PC-9 (cell line): Measurements from ENCODE around the gene VAPB. TPM values are rescaled to one million over a fixed set of nuclear protein-coding genes. Genes with fewer than 3 reads are reported as not detected.

Experiments used
- BruUV-seq: library from RNA; stranded (reverse); fragments of 400-500 nt; replicated peaks from 2 replicates; lab custom pipeline; 2021; lab: Mats Ljungman, UMichigan
- CTCF ChIA-PET: fragments of 300-600 bp; sonication (Branson Sonifier 250); formaldehyde crosslinking; loops from one replicate; lab custom pipeline; 2022; ENCODE audit warnings: antibody characterized with exemption; lab: Charles Lee
- POLR2A ChIA-PET: fragments of 300-600 bp; sonication (Branson Sonifier 250); formaldehyde crosslinking; loops from one replicate; lab custom pipeline; 2022; ENCODE audit warnings: antibody characterized with exemption; ENCODE audit not compliant: unreplicated experiment; lab: Charles Lee
- DNase-seq, 2 experiments: peaks; one replicate each; pipeline versions ENCODE4 v3.0.0 to v3.0.0-alpha.2; 2015 to 2022; ENCODE audit warnings: mixed read lengths in 1 of 2
- H2AFZ ChIP-seq: fragments of 200-600 bp; sonication (generic); 2 replicates; pipeline ENCODE4 v1.8.1; 2017; ENCODE audit warnings: antibody characterized with exemption
- H3F3A ChIP-seq: fragments of 200-600 bp; sonication (generic); 2 replicates; pipeline ENCODE4 v1.8.1; 2017; ENCODE audit warnings: antibody characterized with exemption, mild to moderate bottlenecking, low read depth; ENCODE audit not compliant: insufficient read depth
- H3K27ac ChIP-seq: fragments of 200-600 bp; sonication (generic); 2 replicates; pipeline ENCODE4 v1.6.1; 2016; ENCODE audit warnings: mixed run types
- H3K27me3 ChIP-seq: fragments of 200-600 bp; sonication (generic); 2 replicates; pipeline ENCODE4 v1.6.1; 2016; ENCODE audit warnings: low read depth, mixed run types; ENCODE audit not compliant: insufficient read depth
- H3K36me3 ChIP-seq: fragments of 200-600 bp; sonication (generic); 2 replicates; pipeline ENCODE4 v1.6.1; 2016; ENCODE audit warnings: low read depth, mixed run types
- H3K4me1 ChIP-seq: fragments of 200-600 bp; sonication (generic); replicated peaks from 2 replicates; pipeline ENCODE4 v1.6.1; 2016; ENCODE audit warnings: mixed run types; ENCODE audit not compliant: insufficient read depth
- H3K4me2 ChIP-seq: fragments of 200-600 bp; sonication (generic); 2 replicates; pipeline ENCODE4 v1.6.1; 2017; ENCODE audit warnings: mixed run types
- H3K4me3 ChIP-seq: fragments of 200-600 bp; sonication (generic); 2 replicates; pipeline ENCODE4 v1.6.1; 2016; ENCODE audit warnings: mixed run types
- H3K79me2 ChIP-seq: fragments of 200-600 bp; sonication (generic); 2 replicates; pipeline ENCODE4 v1.6.1; 2017; ENCODE audit warnings: low read depth, mixed run types
- H3K9me2 ChIP-seq: fragments of 200-600 bp; sonication (generic); 2 replicates; pipeline ENCODE4 v1.8.1; 2017; ENCODE audit warnings: mild to moderate bottlenecking; ENCODE audit not compliant: insufficient read depth
- H3K9me3 ChIP-seq: fragments of 200-600 bp; sonication (generic); 2 replicates; pipeline ENCODE4 v1.8.1; 2016; ENCODE audit warnings: low read depth; ENCODE audit not compliant: insufficient read depth
- H4K20me1 ChIP-seq: fragments of 200-600 bp; sonication (generic); 2 replicates; pipeline ENCODE4 v1.8.1; 2017; ENCODE audit not compliant: insufficient read depth
- CTCF ChIP-seq: fragments of 200-600 bp; sonication (generic); conservative IDR thresholded peaks from 2 replicates; pipeline ENCODE4 v1.6.1; 2017; ENCODE audit warnings: mixed run types, antibody characterized with exemption, mild to moderate bottlenecking, moderate library complexity
- EZH2 ChIP-seq: fragments of 200-600 bp; sonication (generic); IDR thresholded peaks from 2 replicates; pipeline ENCODE4 v1.8.0; 2017; ENCODE audit warnings: antibody characterized with exemption, low read depth
- intact Hi-C: fragments of 100-400 bp; cut with micrococcal nuclease; formaldehyde crosslinking; loops from one replicate; pipeline ENCODE4 v1.10.0; 2022; ENCODE audit not compliant: unreplicated experiment
- total RNA-seq: library from RNA; stranded (reverse); gene quantifications from 2 replicates; pipeline ENCODE4 v1.2.3, GENCODE V29; 2021

Gene VAPB
- total RNA-seq, 1 experiment from 2014 or later = 80.6 TPM

GRCh38 chr20:58457083-58457695 lies 68.2 kb downstream of the VAPB start:
- Histone ChIP-seq H2AFZ (no peak overlapping the region), H3F3A (no peaks in the 10 kb centered on the region), H3K79me2 (no peaks in the 10 kb centered on the region), H3K4me1 (no peaks in the 10 kb centered on the region), H3K9me3 (no peaks in the 10 kb centered on the region), H3K4me2 (no peak overlapping the region), H4K20me1 (no peaks in the 10 kb centered on the region), H3K9me2 (no peaks in the 10 kb centered on the region), H3K4me3 (no peak overlapping the region), H3K27ac (no peak overlapping the region), H3K27me3 (no peaks in the 10 kb centered on the region), H3K36me3 (no peaks in the 10 kb centered on the region)
- intact Hi-C loops = no loop called here
- TF ChIP-seq EZH2 (no peak), CTCF (no peak)
- POLR2A ChIA-PET = interaction anchor here (0.7 kb wide), 1 partner anchor 50 kb away, joined by 4 read pairs; no protein-coding TSS in a partner anchor
- no TSS peak for BruUV-seq
- CTCF ChIA-PET = no interaction called here
- DNase-seq = no peak

GRCh38 chr20:58458342-58459057 lies 69.5 kb downstream of the VAPB start:
- Histone ChIP-seq H3K9me3 (no peaks in the 10 kb centered on the region), H3K4me3 (no peak overlapping the region), H3K27ac (no peak overlapping the region), H3K4me1 (no peaks in the 10 kb centered on the region), H2AFZ (no peak overlapping the region), H4K20me1 (no peaks in the 10 kb centered on the region), H3K9me2 (no peaks in the 10 kb centered on the region), H3K4me2 (no peak overlapping the region), H3F3A (no peaks in the 10 kb centered on the region), H3K27me3 (no peaks in the 10 kb centered on the region), H3K36me3 (no peaks in the 10 kb centered on the region), H3K79me2 (no peaks in the 10 kb centered on the region)
- intact Hi-C loops = no loop called here
- ChIA-PET CTCF (no interaction called here), POLR2A (no interaction called here)
- TF ChIP-seq EZH2 = no peak
- no peak for TF ChIP-seq CTCF
- no TSS peak for BruUV-seq
- DNase-seq = no peak

GRCh38 chr20:58459058-58459750 lies 70.2 kb downstream of the VAPB start:
- Histone ChIP-seq H3K4me3 (no peak overlapping the region), H3K9me2 (no peaks in the 10 kb centered on the region), H3K27me3 (no peaks in the 10 kb centered on the region), H3K36me3 (no peaks in the 10 kb centered on the region), H3K4me2 (no peak overlapping the region), H3K4me1 (no peaks in the 10 kb centered on the region), H3F3A (no peaks in the 10 kb centered on the region), H4K20me1 (no peaks in the 10 kb centered on the region), H3K9me3 (no peaks in the 10 kb centered on the region), H3K79me2 (no peaks in the 10 kb centered on the region), H2AFZ (no peak overlapping the region), H3K27ac (no peak overlapping the region)
- POLR2A ChIA-PET = no interaction called here
- no peak for TF ChIP-seq CTCF
- TF ChIP-seq EZH2 = no peak
- DNase-seq = no peak
- no TSS peak for BruUV-seq
- CTCF ChIA-PET = no interaction called here
- intact Hi-C loops = no loop called here
